Hepatocyte (in vitro differentiated cells): Measurements from ENCODE around the gene ATPAF1. TPM values are rescaled to one million over a fixed set of nuclear protein-coding genes. Genes with fewer than 3 reads are reported as not detected.

ENCODE experiments used
- DNase-seq: peaks from one replicate; pipeline ENCODE4 v3.0.0-alpha.2; 2016; ENCODE audit warnings: low spot score
- H2AFZ ChIP-seq: fragments of 200-600 bp; sonication (generic); 2 replicates; pipeline ENCODE4 v1.6.0; 2016; ENCODE audit warnings: antibody characterized with exemption, mild to moderate bottlenecking
- H3K27ac ChIP-seq: fragments of 200-600 bp; sonication (generic); 2 replicates; pipeline ENCODE4 v1.5.1; 2016; ENCODE audit warnings: mild to moderate bottlenecking
- H3K27me3 ChIP-seq: fragments of 200-600 bp; sonication (generic); 2 replicates; pipeline ENCODE4 v1.6.1; 2016
- H3K36me3 ChIP-seq: fragments of 200-600 bp; sonication (generic); replicated peaks from 2 replicates; pipeline ENCODE4 v1.5.1; 2016; ENCODE audit warnings: low read depth; ENCODE audit not compliant: insufficient read depth
- H3K4me1 ChIP-seq: fragments of 200-600 bp; sonication (generic); 2 replicates; pipeline ENCODE4 v1.5.1; 2016; ENCODE audit warnings: mild to moderate bottlenecking, moderate library complexity; ENCODE audit not compliant: insufficient read depth
- H3K4me2 ChIP-seq: fragments of 200-600 bp; sonication (generic); 2 replicates; pipeline ENCODE4 v1.6.0; 2016
- H3K4me3 ChIP-seq: fragments of 200-600 bp; sonication (generic); 2 replicates; pipeline ENCODE4 v1.5.1; 2016; ENCODE audit warnings: mild to moderate bottlenecking
- H3K79me2 ChIP-seq: fragments of 200-600 bp; sonication (generic); 2 replicates; pipeline ENCODE4 v1.6.0; 2017; ENCODE audit warnings: mild to moderate bottlenecking
- H3K9me2 ChIP-seq: fragments of 200-600 bp; sonication (generic); replicated peaks from 2 replicates; pipeline ENCODE4 v1.6.0; 2017; ENCODE audit warnings: mild to moderate bottlenecking; ENCODE audit not compliant: insufficient read depth
- H3K9me3 ChIP-seq: fragments of 200-600 bp; sonication (generic); 2 replicates; pipeline ENCODE4 v1.5.1; 2016; ENCODE audit warnings: low read depth, mild to moderate bottlenecking
- H4K20me1 ChIP-seq: fragments of 200-600 bp; sonication (generic); 2 replicates; pipeline ENCODE4 v1.6.0; 2016; ENCODE audit warnings: mild to moderate bottlenecking; ENCODE audit not compliant: insufficient read depth, poor library complexity, severe bottlenecking
- CTCF ChIP-seq: fragments of 200-600 bp; sonication (generic); IDR thresholded peaks from 2 replicates; pipeline ENCODE4 v1.5.1; 2016; ENCODE audit warnings: antibody characterized with exemption, mild to moderate bottlenecking; ENCODE audit not compliant: poor library complexity
- EZH2 ChIP-seq: fragments of 200-600 bp; sonication (generic); IDR thresholded peaks from 2 replicates; pipeline ENCODE4 v1.6.1; 2016; ENCODE audit warnings: antibody characterized with exemption, mild to moderate bottlenecking, borderline replicate concordance
- EZH2phosphoT487 ChIP-seq: fragments of 200-600 bp; sonication (generic); IDR thresholded peaks from one replicate; pipeline ENCODE4 v1.6.1; 2018; ENCODE audit warnings: antibody characterized with exemption, mild to moderate bottlenecking, low read depth, moderate library complexity; ENCODE audit not compliant: unreplicated experiment, severe bottlenecking
- WGBS: methylation state at CpG from one replicate; pipeline ENCODE4 v1.1.6; 2016; ENCODE audit warnings: low lambda C conversion rate; ENCODE audit errors: missing lambda C conversion rate; 5-methylcytosine and 5-hydroxymethylcytosine counted together
- polyA plus RNA-seq: library from polyadenylated mRNA; unstranded; fragments of >200 nt; fragmentation: Nextera tagmentation; extraction: Ambion mirVana; gene quantifications from 2 replicates; pipeline ENCODE4 v1.2.1, GENCODE V29; 2016
- total RNA-seq: library from RNA; depleted of rRNA; stranded (reverse); fragments of >200 nt; gene quantifications from 2 replicates; pipeline ENCODE4 v1.2.3, GENCODE V29; 2014

The ATPAF1 gene
- total and polyA plus RNA-seq, 2 experiments from 2014 or later, result 57.5 to 63.2 TPM

DNA sequence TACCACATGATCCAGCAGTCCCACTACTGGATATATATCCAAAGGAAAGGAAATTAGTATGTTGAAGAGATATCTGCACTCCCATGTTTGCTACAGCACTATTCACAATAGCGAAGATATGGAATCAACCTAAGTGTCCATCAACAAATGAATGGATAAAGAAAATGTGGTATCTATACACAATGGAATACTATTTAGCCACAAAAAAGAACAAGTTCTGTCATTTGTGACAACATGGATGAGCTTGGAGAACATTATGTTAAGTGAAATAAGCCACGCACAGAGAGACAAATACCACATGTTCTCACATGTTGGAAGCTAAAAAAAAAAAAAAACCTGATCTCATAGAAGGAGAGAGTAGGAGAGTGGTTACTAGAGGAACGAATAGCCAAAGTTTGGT, 17.7 kb downstream of the ATPAF1 start:
- Histone ChIP-seq H3K4me1 (peaks cover 5% of the 10 kb centered on the region), H2AFZ (no peak overlapping the region), H3K79me2 (no peaks in the 10 kb centered on the region), H3K27me3 (no peaks in the 10 kb centered on the region), H3K9me2 (no peaks in the 10 kb centered on the region), H3K27ac (no peak overlapping the region), H4K20me1 (no peaks in the 10 kb centered on the region), H3K4me2 (no peak overlapping the region), H3K4me3 (no peak overlapping the region), H3K9me3 (no peaks in the 10 kb centered on the region), H3K36me3 (no peaks in the 10 kb centered on the region)
- TF ChIP-seq CTCF, result no peak
- no peak for TF ChIP-seq EZH2
- no peak for TF ChIP-seq EZH2phosphoT487
- WGBS, result 95% methylated on average over 3 of the region's 3 CpGs
- no peak for DNase-seq

DNA sequence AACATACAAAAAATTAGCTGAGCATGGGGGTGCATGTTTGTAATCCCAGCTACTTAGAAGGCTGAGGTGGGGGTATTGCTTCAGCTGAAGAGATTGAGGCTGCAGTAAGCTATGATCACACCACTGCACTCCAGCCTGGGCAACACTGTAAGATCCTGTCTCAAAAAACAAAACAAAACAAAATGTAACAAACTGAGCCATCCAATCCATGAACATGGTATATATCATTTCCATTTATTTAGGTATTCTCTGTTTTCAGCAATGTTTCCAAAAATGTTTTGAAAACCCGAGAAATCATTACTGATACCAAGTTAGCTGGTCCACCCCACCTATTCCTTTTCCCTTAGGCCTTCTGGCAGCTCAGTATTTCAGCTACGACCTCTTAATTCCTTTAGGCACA, 18.4 kb downstream of the ATPAF1 start:
- Histone ChIP-seq H2AFZ (no peak overlapping the region), H3K36me3 (no peaks in the 10 kb centered on the region), H3K9me2 (no peaks in the 10 kb centered on the region), H3K9me3 (no peaks in the 10 kb centered on the region), H4K20me1 (no peaks in the 10 kb centered on the region), H3K4me2 (no peak overlapping the region), H3K4me3 (no peak overlapping the region), H3K27me3 (no peaks in the 10 kb centered on the region), H3K4me1 (peaks cover 5% of the 10 kb centered on the region), H3K27ac (no peak overlapping the region), H3K79me2 (no peaks in the 10 kb centered on the region)
- no peak for DNase-seq
- no peak for TF ChIP-seq EZH2phosphoT487
- 98% methylated on average over 2 of the region's 2 CpGs for WGBS

- no peaks in the 10 kb centered on the region for H3K79me2 ChIP-seq
- H3K9me3 ChIP-seq, result no peaks in the 10 kb centered on the region
- no peaks in the 10 kb centered on the region for H3K4me1 ChIP-seq
- H3K9me2 ChIP-seq, result no peaks in the 10 kb centered on the region
- H4K20me1 ChIP-seq, result no peaks in the 10 kb centered on the region
- no peak overlapping the region for H3K4me3 ChIP-seq
- no peak overlapping the region for H3K4me2 ChIP-seq
- H3K27me3 ChIP-seq, result no peaks in the 10 kb centered on the region
- 100% methylated on average over 3 of the region's 3 CpGs for WGBS
- TF ChIP-seq EZH2phosphoT487 (no peak), CTCF (no peak), EZH2 (no peak)
- no peak for DNase-seq
- no peaks in the 10 kb centered on the region for H3K36me3 ChIP-seq
- no peak overlapping the region for H2AFZ ChIP-seq
- no peak overlapping the region for H3K27ac ChIP-seq
These were observed 20.6 kb downstream of the ATPAF1 start for GRCh38 chr1:46647611-46648010.

- no peak for DNase-seq
- TF ChIP-seq CTCF (no peak), EZH2phosphoT487 (no peak), EZH2 (no peak)
- Histone ChIP-seq H3K27me3 (no peaks in the 10 kb centered on the region), H4K20me1 (no peaks in the 10 kb centered on the region), H3K36me3 (no peaks in the 10 kb centered on the region), H3K4me2 (no peak overlapping the region), H3K4me1 (no peaks in the 10 kb centered on the region), H3K9me2 (no peaks in the 10 kb centered on the region), H3K27ac (no peak overlapping the region), H3K9me3 (no peaks in the 10 kb centered on the region), H3K79me2 (no peaks in the 10 kb centered on the region), H2AFZ (no peak overlapping the region), H3K4me3 (no peak overlapping the region)
- WGBS, result 97% methylated on average over 2 of the region's 2 CpGs
These were observed 21.3 kb downstream of the ATPAF1 start for GRCh38 chr1:46646844-46647243.
